ENCODE results near the gene MON1B.
"Not testable (repeated sequence)": the region's sequence is repeated elsewhere in the genome, so short reads cannot be mapped to it uniquely, and the experiment has no call there.

The MON1B gene

DNA sequence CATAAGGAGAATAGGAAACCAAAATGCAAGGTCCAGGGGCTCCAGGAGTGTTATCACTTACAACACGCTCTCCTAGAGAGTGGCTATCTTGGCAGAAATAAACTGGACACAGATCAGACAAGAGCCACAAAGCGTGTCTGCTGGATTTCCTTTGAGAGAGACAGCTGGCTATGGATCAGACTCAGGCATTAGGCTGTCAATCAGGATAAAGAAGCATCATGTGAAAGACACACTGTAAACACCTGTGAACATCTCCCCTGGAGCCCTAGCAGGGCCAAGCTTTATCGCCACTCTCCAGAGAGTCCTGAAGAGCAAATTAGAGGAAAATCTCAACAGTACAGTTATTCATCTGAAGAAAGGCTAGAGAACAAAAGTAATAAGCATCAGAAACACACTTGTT, 34.2 kb downstream of the MON1B start:
- Histone ChIP-seq H3K27me3 (ENCODE audit: control insufficient read depth, insufficient read depth, low read length) (no peaks in the 10 kb centered on the region), H3K4me1 (ENCODE audit: control insufficient read depth, insufficient read depth, low read length) (no peaks in the 10 kb centered on the region), H3K4me3 (ENCODE audit: low read depth, low read length) (no peak overlapping the region), H3K9ac (ENCODE audit: low read depth, low read length) (no peak overlapping the region), H3K9me3 (ENCODE audit: control insufficient read depth, insufficient read depth, low read length) (no peaks in the 10 kb centered on the region), H3K36me3 (ENCODE audit: control insufficient read depth, insufficient read depth, low read length) (no peaks in the 10 kb centered on the region)

DNA sequence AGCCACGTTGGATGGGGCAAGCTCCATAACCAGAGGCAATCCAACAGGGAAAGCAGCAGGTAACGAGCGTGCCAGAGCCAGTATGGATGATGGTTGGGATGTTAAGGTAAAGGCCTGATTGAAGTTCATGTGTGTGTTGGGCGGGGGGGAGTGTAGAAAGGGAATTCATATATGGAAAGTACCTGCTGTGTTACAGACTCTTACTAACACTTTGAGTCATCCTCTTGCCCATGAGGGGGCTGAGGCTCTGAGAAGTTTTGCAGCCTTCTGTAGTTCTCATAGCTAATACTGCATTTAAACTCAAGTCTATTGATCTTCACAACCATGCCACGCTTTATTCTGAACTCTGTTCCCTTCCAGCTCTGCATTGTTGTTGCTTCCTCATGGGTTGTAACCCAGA, 36.8 kb downstream of the MON1B start:
- no peak overlapping the region for H3K4me3 ChIP-seq (ENCODE audit: low read depth, low read length)
- no peaks in the 10 kb centered on the region for H3K27me3 ChIP-seq (ENCODE audit: control insufficient read depth, insufficient read depth, low read length)
- H3K4me1 ChIP-seq (ENCODE audit: control insufficient read depth, insufficient read depth, low read length): no peaks in the 10 kb centered on the region
- no peak overlapping the region for H3K9ac ChIP-seq (ENCODE audit: low read depth, low read length)
- H3K36me3 ChIP-seq (ENCODE audit: control insufficient read depth, insufficient read depth, low read length): no peaks in the 10 kb centered on the region
- no peaks in the 10 kb centered on the region for H3K9me3 ChIP-seq (ENCODE audit: control insufficient read depth, insufficient read depth, low read length)

- H3K9ac ChIP-seq (ENCODE audit: low read depth, low read length): no peak overlapping the region
- no peaks in the 10 kb centered on the region for H3K9me3 ChIP-seq (ENCODE audit: control insufficient read depth, insufficient read depth, low read length)
- H3K27me3 ChIP-seq (ENCODE audit: control insufficient read depth, insufficient read depth, low read length): no peaks in the 10 kb centered on the region
- H3K4me3 ChIP-seq (ENCODE audit: low read depth, low read length): no peak overlapping the region
- no peaks in the 10 kb centered on the region for H3K4me1 ChIP-seq (ENCODE audit: control insufficient read depth, insufficient read depth, low read length)
- H3K36me3 ChIP-seq (ENCODE audit: control insufficient read depth, insufficient read depth, low read length): no peaks in the 10 kb centered on the region
Observed at GRCh38 chr16:77231047-77231446, 40.1 kb downstream of the MON1B start.

- H3K9ac ChIP-seq (ENCODE audit: low read depth, low read length): no peak overlapping the region
- H3K9me3 ChIP-seq (ENCODE audit: control insufficient read depth, insufficient read depth, low read length): no peaks in the 10 kb centered on the region
- H3K4me1 ChIP-seq (ENCODE audit: control insufficient read depth, insufficient read depth, low read length): peaks cover 13% of the 10 kb centered on the region
- H3K27me3 ChIP-seq (ENCODE audit: control insufficient read depth, insufficient read depth, low read length): peaks cover 3% of the 10 kb centered on the region
- H3K4me3 ChIP-seq (ENCODE audit: low read depth, low read length): no peak overlapping the region
- H3K36me3 ChIP-seq (ENCODE audit: control insufficient read depth, insufficient read depth, low read length): no peaks in the 10 kb centered on the region
Observed at GRCh38 chr16:77233799-77234519, 43.0 kb downstream of the MON1B start.

- Histone ChIP-seq H3K4me3 (ENCODE audit: low read depth, low read length) (no peak overlapping the region), H3K36me3 (ENCODE audit: control insufficient read depth, insufficient read depth, low read length) (no peaks in the 10 kb centered on the region), H3K4me1 (ENCODE audit: control insufficient read depth, insufficient read depth, low read length) (peaks cover 18% of the 10 kb centered on the region), H3K9ac (ENCODE audit: low read depth, low read length) (no peak overlapping the region), H3K9me3 (ENCODE audit: control insufficient read depth, insufficient read depth, low read length) (no peaks in the 10 kb centered on the region), H3K27me3 (ENCODE audit: control insufficient read depth, insufficient read depth, low read length) (peaks cover 3% of the 10 kb centered on the region)
Observed at GRCh38 chr16:77234611-77235010, 43.6 kb downstream of the MON1B start.

GRCh38 chr16:77236063-77236511, 45.1 kb downstream of the MON1B start:
- Histone ChIP-seq H3K9me3 (ENCODE audit: control insufficient read depth, insufficient read depth, low read length) (no peaks in the 10 kb centered on the region), H3K36me3 (ENCODE audit: control insufficient read depth, insufficient read depth, low read length) (no peaks in the 10 kb centered on the region), H3K4me1 (ENCODE audit: control insufficient read depth, insufficient read depth, low read length) (peaks cover 18% of the 10 kb centered on the region), H3K4me3 (ENCODE audit: low read depth, low read length) (no peak overlapping the region), H3K27me3 (ENCODE audit: control insufficient read depth, insufficient read depth, low read length) (peaks cover 3% of the 10 kb centered on the region), H3K9ac (ENCODE audit: low read depth, low read length) (no peak overlapping the region)

DNA sequence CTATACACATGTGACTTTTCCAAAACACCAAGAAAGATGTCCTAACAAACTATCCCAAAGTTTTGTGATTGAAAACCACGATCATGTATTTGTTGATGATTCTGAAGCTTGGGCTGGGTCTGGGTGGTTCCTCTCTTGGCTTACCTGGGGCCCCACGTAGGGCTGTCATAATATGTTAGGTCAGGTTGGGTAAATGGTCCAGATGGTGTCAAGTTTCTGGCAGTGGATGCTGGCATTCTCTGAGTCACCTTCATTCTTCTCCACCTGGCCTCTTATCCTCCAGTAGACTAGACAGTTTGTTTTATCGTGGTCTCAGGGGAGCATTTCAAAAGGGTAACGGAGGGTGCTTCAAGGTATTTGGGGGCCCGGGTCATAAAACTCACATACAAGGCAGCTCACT, 47.6 kb downstream of the MON1B start:
- Histone ChIP-seq H3K9me3 (ENCODE audit: control insufficient read depth, insufficient read depth, low read length) (peaks cover 4% of the 10 kb centered on the region), H3K9ac (ENCODE audit: low read depth, low read length) (no peak overlapping the region), H3K4me1 (ENCODE audit: control insufficient read depth, insufficient read depth, low read length) (peaks cover 18% of the 10 kb centered on the region), H3K4me3 (ENCODE audit: low read depth, low read length) (no peak overlapping the region), H3K36me3 (ENCODE audit: control insufficient read depth, insufficient read depth, low read length) (no peaks in the 10 kb centered on the region), H3K27me3 (ENCODE audit: control insufficient read depth, insufficient read depth, low read length) (peaks cover 3% of the 10 kb centered on the region)

GRCh38 chr16:77242471-77242870, 51.5 kb downstream of the MON1B start:
- H3K9ac ChIP-seq (ENCODE audit: low read depth, low read length); H3K27me3 ChIP-seq (ENCODE audit: control insufficient read depth, insufficient read depth, low read length): not testable (repeated sequence)

DNA sequence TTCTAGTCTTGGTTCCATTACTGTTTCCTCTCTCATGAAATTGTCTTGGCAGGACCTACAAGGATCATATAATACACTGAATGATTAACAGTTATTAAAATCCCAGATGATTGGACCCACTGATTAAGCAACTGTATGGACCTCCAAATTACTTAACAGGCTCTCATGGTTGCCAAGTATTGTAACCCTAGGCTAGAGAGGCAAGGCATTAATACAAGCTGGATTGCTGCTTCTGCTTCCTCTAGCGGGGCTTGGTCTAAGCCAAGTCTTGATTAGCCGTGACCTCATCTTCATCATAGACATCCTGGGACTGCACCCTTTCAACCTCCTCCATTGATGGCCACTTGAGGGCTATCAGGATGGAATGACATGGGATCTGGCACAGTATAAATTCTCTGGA, 55.2 kb downstream of the MON1B start:
- no peak overlapping the region for H3K9ac ChIP-seq (ENCODE audit: low read depth, low read length)
- H3K4me3 ChIP-seq (ENCODE audit: low read depth, low read length): no peak overlapping the region
- no peaks in the 10 kb centered on the region for H3K36me3 ChIP-seq (ENCODE audit: control insufficient read depth, insufficient read depth, low read length)
- peaks cover 4% of the 10 kb centered on the region for H3K9me3 ChIP-seq (ENCODE audit: control insufficient read depth, insufficient read depth, low read length)
- no peaks in the 10 kb centered on the region for H3K4me1 ChIP-seq (ENCODE audit: control insufficient read depth, insufficient read depth, low read length)
- H3K27me3 ChIP-seq (ENCODE audit: control insufficient read depth, insufficient read depth, low read length): no peaks in the 10 kb centered on the region

More at GRCh38 chr16:77242471-77242870, 51.5 kb downstream of the MON1B start:
- peaks cover 12% of the 10 kb centered on the region for H3K4me1 ChIP-seq (ENCODE audit: control insufficient read depth, insufficient read depth, low read length)
- H3K4me3 ChIP-seq (ENCODE audit: low read depth, low read length); H3K9me3 ChIP-seq (ENCODE audit: control insufficient read depth, insufficient read depth, low read length); H3K36me3 ChIP-seq (ENCODE audit: control insufficient read depth, insufficient read depth, low read length): not testable (repeated sequence)

DNA sequence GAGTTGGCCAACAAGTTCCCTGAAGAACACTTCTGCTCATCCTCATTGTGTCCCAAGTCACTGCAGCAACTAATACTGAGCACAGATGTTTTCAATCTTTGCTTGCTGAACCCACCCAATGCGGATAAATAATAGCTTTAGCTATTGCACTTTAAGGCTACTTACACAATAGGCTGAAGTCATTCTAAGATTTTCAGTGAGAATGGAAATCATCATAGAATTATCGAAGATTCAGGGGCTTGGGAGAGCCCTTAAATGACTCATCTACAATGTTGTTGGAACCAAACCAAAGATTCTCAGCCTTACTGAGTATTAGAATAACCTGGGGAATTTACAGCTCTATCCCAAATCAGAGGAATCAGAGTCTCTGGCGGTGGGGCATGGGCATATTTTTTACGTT, 59.4 kb downstream of the MON1B start:
- no peak overlapping the region for H3K9ac ChIP-seq (ENCODE audit: low read depth, low read length)
- H3K36me3 ChIP-seq (ENCODE audit: control insufficient read depth, insufficient read depth, low read length): no peaks in the 10 kb centered on the region
- H3K4me3 ChIP-seq (ENCODE audit: low read depth, low read length): no peak overlapping the region
- H3K4me1 ChIP-seq (ENCODE audit: control insufficient read depth, insufficient read depth, low read length): no peaks in the 10 kb centered on the region
- H3K27me3 ChIP-seq (ENCODE audit: control insufficient read depth, insufficient read depth, low read length): no peaks in the 10 kb centered on the region
- H3K9me3 ChIP-seq (ENCODE audit: control insufficient read depth, insufficient read depth, low read length): no peaks in the 10 kb centered on the region

All from iPS-15b (cell line).